Activated T-cell treated with anti-CD3 and anti-CD28 coated beads, Interleukin-2, amount 50 U/mL, for 4 hours (primary cell): ENCODE results near the gene MTG1. TPM values are rescaled to one million over a fixed set of nuclear protein-coding genes. Genes with fewer than 3 reads are reported as not detected.

Experiments
- ATAC-seq, 2 donors: fragments of 200-7000 bp; cut with Tn5 transposase; one replicate each; pipeline ENCODE4 v1.10.0; 2021
- DNase-seq: peaks from one replicate; pipeline ENCODE4 v3.0.0-alpha.2; 2020
- H3K27me3 Mint-ChIP-seq: one replicate; pipeline ENCODE4 v1.8.0; 2021; ENCODE audit warnings: low read depth, mixed read lengths
- H3K36me3 Mint-ChIP-seq: one replicate; pipeline ENCODE4 v1.8.0; 2022; ENCODE audit warnings: mixed read lengths; ENCODE audit not compliant: insufficient read depth
- H3K4me1 Mint-ChIP-seq: one replicate; pipeline ENCODE4 v1.8.0; 2021; ENCODE audit warnings: low read depth, mixed read lengths
- H3K4me3 Mint-ChIP-seq: one replicate; pipeline ENCODE4 v1.8.0; 2021; ENCODE audit warnings: mild to moderate bottlenecking, moderate library complexity, mixed read lengths
- H3K9me3 Mint-ChIP-seq: one replicate; pipeline ENCODE4 v1.8.0; 2021; ENCODE audit warnings: mixed read lengths
- total RNA-seq, 3 donors: library from RNA; stranded (reverse); gene quantifications; one replicate each; pipeline ENCODE4 v1.2.1, GENCODE V29; 2021

MTG1 gene
- 10 to 100 TPM; 60.3 to 68.1 (median 67.1) TPM for total RNA-seq

DNA sequence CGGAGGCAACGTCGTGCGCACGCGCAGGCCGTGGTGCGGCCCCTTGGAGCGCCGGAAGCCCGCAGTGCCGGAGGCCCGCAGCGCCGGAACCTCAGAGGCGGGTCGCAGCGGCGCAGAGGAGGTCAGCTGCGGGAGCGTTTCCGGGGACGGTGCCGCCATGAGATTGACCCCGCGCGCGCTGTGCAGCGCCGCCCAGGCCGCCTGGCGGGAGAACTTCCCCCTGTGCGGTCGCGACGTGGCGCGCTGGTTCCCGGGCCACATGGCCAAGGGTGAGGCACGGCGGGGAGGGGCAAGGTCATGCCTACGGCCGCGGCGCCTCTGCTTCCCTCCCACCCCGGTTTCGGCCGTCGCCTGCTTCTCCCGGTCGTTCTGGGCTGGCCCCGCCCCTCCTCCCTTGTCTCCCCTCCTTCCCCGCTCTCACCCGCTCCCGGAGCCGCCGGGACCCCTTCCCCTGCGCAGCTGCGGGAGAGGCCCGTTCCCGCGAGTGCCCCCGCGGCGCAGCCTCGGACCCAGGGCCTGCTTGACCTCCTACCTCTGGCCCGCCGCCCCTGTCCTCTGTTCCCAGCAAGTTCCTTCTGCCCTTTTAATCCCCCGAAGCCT lies at the start of gene MTG1:
TSS of gene MTG1 (plus strand) at position 94 of the 600 bp plus-strand sequence. CDS start at position 158, 64 bp downstream.
- ATAC-seq = peak; percentile 83 to 87
- Mint-ChIP-seq H3K27me3 (no peaks in the 10 kb centered on the region), H3K4me3 (peak within 1 kb of the TSS; percentile 91), H3K9me3 (no peaks in the 10 kb centered on the region), H3K4me1 (peaks cover 50% of the 10 kb centered on the region), H3K36me3 (peaks cover 11% of the 10 kb centered on the region)
- peak; percentile 93 for DNase-seq

- no peak for ATAC-seq
- H3K36me3 Mint-ChIP-seq = no peaks in the 10 kb centered on the region
- peaks cover 2% of the 10 kb centered on the region for H3K4me1 Mint-ChIP-seq
- peaks cover 48% of the 10 kb centered on the region for H3K27me3 Mint-ChIP-seq
- no peak overlapping the region for H3K4me3 Mint-ChIP-seq
- DNase-seq = no peak
- no peaks in the 10 kb centered on the region for H3K9me3 Mint-ChIP-seq
Observed at GRCh38 chr10:133344236-133344635, 49.7 kb upstream of the MTG1 start.

- Mint-ChIP-seq H3K4me3 (no peak overlapping the region), H3K27me3 (peaks cover 49% of the 10 kb centered on the region), H3K36me3 (no peaks in the 10 kb centered on the region), H3K4me1 (peaks cover 3% of the 10 kb centered on the region), H3K9me3 (no peaks in the 10 kb centered on the region)
- no peak for ATAC-seq
- no peak for DNase-seq
Observed at GRCh38 chr10:133346413-133346812, 47.5 kb upstream of the MTG1 start.

GRCh38 chr10:133347710-133348517 lies 46.0 kb upstream of the MTG1 start:
- no peaks in the 10 kb centered on the region for H3K36me3 Mint-ChIP-seq
- H3K27me3 Mint-ChIP-seq = peaks cover 42% of the 10 kb centered on the region
- ATAC-seq = no peak

DNA sequence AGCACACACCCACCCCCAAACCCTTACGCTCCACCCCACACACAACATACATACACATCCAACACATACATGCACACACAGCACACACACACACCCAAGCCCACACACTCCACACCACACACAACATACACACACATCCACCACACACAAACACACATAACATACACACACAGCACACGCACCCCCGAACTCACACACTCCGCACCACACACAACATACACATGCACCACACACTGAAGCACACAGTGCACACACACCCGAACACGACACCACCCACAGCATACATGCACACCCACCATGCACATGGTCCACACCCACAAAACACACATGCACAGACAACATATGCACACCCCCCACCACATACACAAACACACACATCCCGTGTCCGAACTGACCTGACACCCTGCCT lies 44.8 kb upstream of the MTG1 start:
- ATAC-seq = no peak
- Mint-ChIP-seq H3K9me3 (no peaks in the 10 kb centered on the region), H3K4me3 (no peak overlapping the region), H3K36me3 (no peaks in the 10 kb centered on the region), H3K4me1 (peaks cover 3% of the 10 kb centered on the region), H3K27me3 (peaks cover 32% of the 10 kb centered on the region)
- no peak for DNase-seq

More at GRCh38 chr10:133347710-133348517, 46.0 kb upstream of the MTG1 start:
- Mint-ChIP-seq H3K4me1 (peaks cover 3% of the 10 kb centered on the region), H3K9me3 (no peaks in the 10 kb centered on the region), H3K4me3 (no peak overlapping the region)
- no peak for DNase-seq

GRCh38 chr10:133349577-133350011 lies 44.4 kb upstream of the MTG1 start:
- H3K27me3 Mint-ChIP-seq = peaks cover 28% of the 10 kb centered on the region
- ATAC-seq = no peak
- no peaks in the 10 kb centered on the region for H3K9me3 Mint-ChIP-seq
- H3K4me1 Mint-ChIP-seq = peaks cover 3% of the 10 kb centered on the region
- no peak for DNase-seq
- no peak overlapping the region for H3K4me3 Mint-ChIP-seq
- no peaks in the 10 kb centered on the region for H3K36me3 Mint-ChIP-seq

GRCh38 chr10:133350283-133350949 lies 43.5 kb upstream of the MTG1 start:
- H3K36me3 Mint-ChIP-seq = peaks cover under 1% of the 10 kb centered on the region
- H3K27me3 Mint-ChIP-seq = peaks cover 19% of the 10 kb centered on the region
- ATAC-seq = no peak
- peaks cover 3% of the 10 kb centered on the region for H3K4me1 Mint-ChIP-seq
- no peak for DNase-seq
- H3K4me3 Mint-ChIP-seq = no peak overlapping the region
- no peaks in the 10 kb centered on the region for H3K9me3 Mint-ChIP-seq

- Mint-ChIP-seq H3K4me1 (peaks cover 3% of the 10 kb centered on the region), H3K4me3 (no peak overlapping the region), H3K36me3 (peaks cover 3% of the 10 kb centered on the region), H3K27me3 (peaks cover 14% of the 10 kb centered on the region), H3K9me3 (no peaks in the 10 kb centered on the region)
- no peak for ATAC-seq
- no peak for DNase-seq
Observed at GRCh38 chr10:133350950-133351329, 43.0 kb upstream of the MTG1 start.

DNA sequence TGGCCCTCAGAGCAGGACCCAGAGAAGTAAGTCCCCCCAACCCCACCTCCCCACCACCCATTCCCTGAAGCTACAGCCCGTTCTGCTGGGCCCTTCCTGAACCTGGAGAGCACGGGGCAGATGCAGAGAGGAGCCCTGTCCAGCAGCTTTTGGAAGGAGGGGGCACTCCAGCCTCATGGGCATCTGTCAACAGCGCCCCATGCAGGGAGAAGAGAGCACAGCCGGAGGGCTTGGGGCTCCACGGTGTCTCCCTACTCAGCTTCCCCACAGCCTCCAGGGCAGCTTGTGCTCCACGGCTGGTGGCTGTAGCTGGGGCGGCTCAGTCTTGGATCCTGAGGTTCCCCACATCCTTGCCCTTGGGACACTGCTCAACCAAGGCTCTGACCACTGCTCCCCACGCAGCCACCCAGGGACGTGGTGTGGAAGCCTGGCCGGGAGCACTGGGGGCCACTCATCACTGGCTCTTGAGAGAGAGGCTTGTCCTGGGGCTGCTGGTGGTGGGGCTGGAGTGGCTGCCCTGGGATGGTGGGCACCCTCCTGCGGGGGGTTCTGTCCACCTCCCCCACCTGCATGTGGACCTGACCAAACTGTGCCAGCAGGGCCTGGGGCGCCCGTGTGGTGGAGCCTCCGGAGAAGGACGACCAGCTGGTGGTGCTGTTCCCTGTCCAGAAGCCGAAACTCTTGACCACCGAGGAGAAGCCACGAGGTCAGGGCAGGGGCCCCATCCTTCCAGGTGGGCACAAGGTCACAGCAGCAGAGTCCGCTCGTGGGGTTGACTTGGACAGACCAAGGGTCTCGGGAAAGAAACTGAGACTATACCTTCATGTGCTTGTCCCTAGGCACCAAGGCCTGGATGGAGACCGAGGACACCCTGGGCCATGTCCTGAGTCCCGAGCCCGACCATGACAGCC lies 42.3 kb upstream of the MTG1 start:
- no peak overlapping the region for H3K4me3 Mint-ChIP-seq
- H3K4me1 Mint-ChIP-seq = peaks cover 6% of the 10 kb centered on the region
- H3K9me3 Mint-ChIP-seq = no peaks in the 10 kb centered on the region
- DNase-seq (no peak), ATAC-seq (no peak)
- H3K27me3 Mint-ChIP-seq = peaks cover 10% of the 10 kb centered on the region
- H3K36me3 Mint-ChIP-seq = peaks cover 3% of the 10 kb centered on the region

DNA sequence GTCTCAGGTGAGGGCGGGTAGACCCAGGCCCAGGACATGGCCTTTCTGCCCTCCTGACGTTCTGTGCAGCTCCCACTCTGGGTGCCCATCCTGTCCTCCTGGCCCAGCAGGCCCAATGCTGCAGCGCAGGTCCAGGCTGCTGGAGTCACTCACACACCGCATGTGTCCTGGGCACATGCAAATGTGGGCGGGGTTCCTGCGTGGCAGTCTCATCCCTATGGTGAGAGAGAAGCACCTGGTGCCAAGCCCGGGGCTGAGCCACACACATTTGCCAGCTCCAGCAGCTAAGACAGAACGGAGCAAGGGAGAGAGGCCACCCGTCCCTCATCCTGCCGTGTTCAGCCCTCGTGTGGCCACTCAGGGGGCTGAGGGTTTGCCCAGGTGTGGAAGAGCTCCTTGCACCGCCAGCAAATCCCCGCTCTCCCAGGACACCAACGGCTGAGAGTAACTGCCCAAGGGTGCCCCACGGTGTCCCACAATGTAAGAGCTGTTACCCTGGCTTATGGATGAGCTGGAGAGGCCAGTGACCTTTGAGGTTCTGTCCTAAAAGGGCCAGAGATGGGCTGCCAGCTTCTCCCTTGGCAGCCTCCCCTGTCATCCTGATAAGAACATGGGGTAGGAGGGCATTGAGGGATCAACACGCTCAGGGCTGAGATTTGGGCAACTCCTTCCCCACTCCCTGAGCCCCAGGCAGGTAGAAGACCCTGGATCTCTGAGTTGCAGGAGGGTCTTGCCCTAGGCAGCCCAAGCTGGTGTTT lies 40.6 kb upstream of the MTG1 start:
- Mint-ChIP-seq H3K9me3 (no peaks in the 10 kb centered on the region), H3K4me3 (no peak overlapping the region), H3K27me3 (peaks cover 6% of the 10 kb centered on the region), H3K4me1 (peaks cover 6% of the 10 kb centered on the region), H3K36me3 (peaks cover 3% of the 10 kb centered on the region)
- ATAC-seq = no peak
- DNase-seq = no peak

DNA sequence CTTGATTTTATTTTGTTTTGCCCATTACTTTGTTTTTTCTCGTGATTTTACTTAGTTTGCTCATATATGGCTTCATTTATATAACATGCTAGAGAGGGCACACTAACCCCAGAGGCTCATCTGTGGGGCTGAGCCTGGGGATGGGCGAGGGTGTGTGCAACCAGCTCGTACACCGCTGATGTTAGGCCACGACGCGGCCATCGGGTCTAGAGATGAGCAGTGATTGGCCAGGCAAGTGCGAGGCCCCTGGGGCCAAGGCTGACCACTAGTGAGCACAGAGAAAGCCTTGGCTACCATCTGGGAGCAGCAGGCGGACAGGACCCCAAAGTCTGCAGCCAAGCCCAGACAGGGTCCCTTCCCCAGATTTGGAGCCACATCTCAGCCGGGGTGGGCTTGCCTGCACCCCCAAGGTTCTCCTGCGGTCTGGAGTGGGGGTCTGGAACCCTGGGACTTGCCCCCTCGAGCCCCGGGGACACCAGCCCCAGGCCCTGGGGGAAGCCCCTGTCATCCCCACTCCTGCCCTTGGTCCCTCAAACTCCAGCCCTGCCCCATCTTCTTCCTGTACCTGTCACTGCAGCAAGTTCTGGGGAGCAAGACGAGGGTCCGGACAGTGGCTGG lies 39.9 kb upstream of the MTG1 start:
- no peak for ATAC-seq

GRCh38 chr10:133354672-133355240 lies 39.2 kb upstream of the MTG1 start:
- Mint-ChIP-seq H3K9me3 (no peaks in the 10 kb centered on the region), H3K4me1 (peaks cover 3% of the 10 kb centered on the region), H3K27me3 (no peaks in the 10 kb centered on the region), H3K4me3 (no peak overlapping the region), H3K36me3 (peaks cover 3% of the 10 kb centered on the region)
- ATAC-seq (no peak), DNase-seq (no peak)

More for the DNA sequence above, 39.9 kb upstream of the MTG1 start:
- no peak overlapping the region for H3K4me3 Mint-ChIP-seq
- H3K4me1 Mint-ChIP-seq = peaks cover 5% of the 10 kb centered on the region
- H3K36me3 Mint-ChIP-seq = peaks cover 3% of the 10 kb centered on the region
- peaks cover 2% of the 10 kb centered on the region for H3K27me3 Mint-ChIP-seq
- H3K9me3 Mint-ChIP-seq = no peaks in the 10 kb centered on the region
- DNase-seq = no peak

DNA sequence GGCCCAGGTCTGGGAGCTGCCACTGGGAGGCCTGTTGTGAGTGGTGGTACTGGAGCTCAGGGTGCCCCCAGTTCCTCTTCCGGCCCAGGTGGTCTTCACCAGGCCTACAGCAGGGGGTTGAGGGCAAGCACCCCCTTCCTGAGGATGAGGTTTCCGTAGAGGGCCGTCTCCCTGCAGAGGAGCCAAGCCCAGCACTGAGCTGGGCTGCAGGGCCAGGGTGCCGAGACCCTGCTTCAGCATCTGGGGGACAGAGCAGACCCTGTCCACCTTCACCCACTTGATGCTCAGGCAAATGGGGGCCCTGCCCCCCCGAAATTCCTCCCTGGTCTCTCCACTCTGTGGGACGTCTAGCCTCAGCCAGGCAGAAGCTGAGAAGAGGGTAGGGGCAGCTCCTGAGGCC lies 38.7 kb upstream of the MTG1 start:
- peaks cover 3% of the 10 kb centered on the region for H3K4me1 Mint-ChIP-seq
- H3K27me3 Mint-ChIP-seq = no peaks in the 10 kb centered on the region
- ATAC-seq = no peak
- no peaks in the 10 kb centered on the region for H3K9me3 Mint-ChIP-seq
- DNase-seq = no peak
- no peak overlapping the region for H3K4me3 Mint-ChIP-seq
- peaks cover 3% of the 10 kb centered on the region for H3K36me3 Mint-ChIP-seq
